H9 (cell line): ENCODE measurements around the gene ICAM2. TPM values are rescaled to one million over a fixed set of nuclear protein-coding genes. Genes with fewer than 3 reads are reported as not detected.
A peak's percentile ranks its signal among the peaks of the same experiment; 100 is the strongest.

ENCODE experiments used
- DNase-seq: peaks from one replicate; pipeline ENCODE4 v3.0.0-alpha.2; 2017
- H2AFZ ChIP-seq: one replicate; pipeline ENCODE4 v1.6.1; 2013; ENCODE audit warnings: mild to moderate bottlenecking, low read length, control low read depth, moderate library complexity
- H2AK5ac ChIP-seq: 2 replicates; pipeline ENCODE4 v1.6.1; 2013; ENCODE audit warnings: low read length, control low read depth, mixed read lengths; ENCODE audit not compliant: insufficient read length
- H2BK120ac ChIP-seq: one replicate; pipeline ENCODE4 v1.6.1; 2013; ENCODE audit warnings: low read depth, mild to moderate bottlenecking, low read length, control low read depth, inconsistent platforms; ENCODE audit not compliant: poor library complexity, severe bottlenecking
- H2BK12ac ChIP-seq: 2 replicates; pipeline ENCODE4 v1.6.1; 2013; ENCODE audit warnings: low read length, control low read depth, mixed read lengths, low read depth; ENCODE audit not compliant: insufficient read length
- H2BK15ac ChIP-seq: 2 replicates; pipeline ENCODE4 v1.6.1; 2013; ENCODE audit warnings: low read depth, low read length, control low read depth
- H2BK20ac ChIP-seq: one replicate; pipeline ENCODE4 v1.6.1; 2013; ENCODE audit warnings: low read depth, mild to moderate bottlenecking, low read length, control low read depth, inconsistent platforms; ENCODE audit not compliant: poor library complexity, severe bottlenecking
- H2BK5ac ChIP-seq: 2 replicates; pipeline ENCODE4 v1.6.1; 2013; ENCODE audit warnings: low read length, control low read depth, mixed read lengths; ENCODE audit not compliant: insufficient read length
- H3K14ac ChIP-seq: 2 replicates; pipeline ENCODE4 v1.6.1; 2013; ENCODE audit warnings: low read length, control low read depth; ENCODE audit not compliant: insufficient read depth
- H3K18ac ChIP-seq: 2 replicates; pipeline ENCODE4 v1.6.1; 2013; ENCODE audit warnings: low read depth, mild to moderate bottlenecking, mixed read lengths, low read length, control low read depth; ENCODE audit not compliant: insufficient read length
- H3K23ac ChIP-seq: 2 replicates; pipeline ENCODE4 v1.6.1; 2013; ENCODE audit warnings: low read length, control low read depth, mixed read lengths, low read depth; ENCODE audit not compliant: insufficient read length
- H3K23me2 ChIP-seq: 2 replicates; pipeline ENCODE4 v1.6.1; 2013; ENCODE audit warnings: low read depth, mild to moderate bottlenecking, mixed read lengths, low read length, control low read depth; ENCODE audit not compliant: insufficient read length, poor library complexity, severe bottlenecking
- H3K27ac ChIP-seq: 2 replicates; pipeline ENCODE4 v1.5.1; 2013; ENCODE audit warnings: low read length, control low read depth, mixed read lengths, low read depth; ENCODE audit not compliant: insufficient read length
- H3K27me3 ChIP-seq: 2 replicates; pipeline ENCODE4 v1.6.1; 2013; ENCODE audit warnings: low read length, control low read depth, inconsistent platforms; ENCODE audit not compliant: insufficient read depth
- H3K4ac ChIP-seq: 2 replicates; pipeline ENCODE4 v1.6.1; 2013; ENCODE audit warnings: low read depth, mild to moderate bottlenecking, control low read depth, inconsistent platforms, low read length, moderate library complexity
- H3K4me1 ChIP-seq: 2 replicates; pipeline ENCODE4 v1.6.1; 2013; ENCODE audit warnings: low read length, control low read depth, inconsistent platforms; ENCODE audit not compliant: insufficient read depth
- H3K4me2 ChIP-seq: 2 replicates; pipeline ENCODE4 v1.6.1; 2013; ENCODE audit warnings: low read length, control low read depth, mixed read lengths; ENCODE audit not compliant: insufficient read length, insufficient read depth
- H3K56ac ChIP-seq: 2 replicates; pipeline ENCODE4 v1.6.1; 2013; ENCODE audit warnings: low read depth, mild to moderate bottlenecking, mixed read lengths, low read length, control low read depth; ENCODE audit not compliant: insufficient read length
- H3K79me1 ChIP-seq: 2 replicates; pipeline ENCODE4 v1.6.1; 2013; ENCODE audit warnings: low read depth, mild to moderate bottlenecking, moderate library complexity, low read length, control low read depth, inconsistent platforms; ENCODE audit not compliant: insufficient read depth, poor library complexity, severe bottlenecking
- H3K79me2 ChIP-seq: 2 replicates; pipeline ENCODE4 v1.6.1; 2013; ENCODE audit warnings: low read length, control low read depth, inconsistent platforms; ENCODE audit not compliant: insufficient read depth
- H3K9ac ChIP-seq: 2 replicates; pipeline ENCODE4 v1.6.1; 2013; ENCODE audit warnings: low read length, control low read depth, mixed read lengths; ENCODE audit not compliant: insufficient read length; ENCODE audit errors: extremely low read depth
- H3K9me3 ChIP-seq: one replicate; pipeline ENCODE4 v1.6.1; 2013; ENCODE audit warnings: low read depth, low read length, inconsistent platforms; ENCODE audit not compliant: control insufficient read depth
- H3T11ph ChIP-seq: one replicate; pipeline ENCODE4 v1.6.1; 2013; ENCODE audit warnings: mild to moderate bottlenecking, low read length, control low read depth, inconsistent platforms
- H4K20me1 ChIP-seq: one replicate; pipeline ENCODE4 v1.6.1; 2013; ENCODE audit not compliant: control insufficient read depth, insufficient read length, insufficient read depth
- H4K5ac ChIP-seq: 2 replicates; pipeline ENCODE4 v1.6.1; 2013; ENCODE audit warnings: low read depth, mild to moderate bottlenecking, mixed read lengths, low read length, control low read depth; ENCODE audit not compliant: insufficient read length
- H4K8ac ChIP-seq: replicated peaks from 2 replicates; pipeline ENCODE4 v1.6.1; 2013; ENCODE audit warnings: low read length, control low read depth, mixed read lengths, low read depth; ENCODE audit not compliant: insufficient read length
- H4K91ac ChIP-seq: 2 replicates; pipeline ENCODE4 v1.6.1; 2013; ENCODE audit warnings: low read depth, mild to moderate bottlenecking, moderate library complexity, mixed read lengths, low read length, control low read depth; ENCODE audit not compliant: insufficient read length
- H3K27ac Mint-ChIP-seq, 3 experiments: 2 replicates in 2 of 3; 3 replicates in 1 of 3; pipeline ENCODE4 v1.8.0; 2020 to 2021; ENCODE audit warnings: mixed read lengths in 3 of 3, mild to moderate bottlenecking in 1 of 3, moderate library complexity in 1 of 3
- H3K27me3 Mint-ChIP-seq: 2 replicates; pipeline ENCODE4 v1.8.0; 2021; ENCODE audit warnings: low read depth, mild to moderate bottlenecking, moderate library complexity, mixed read lengths
- H3K36me3 Mint-ChIP-seq, 3 experiments: 2 replicates in 2 of 3; 3 replicates in 1 of 3; pipeline ENCODE4 v1.8.0; 2020 to 2021; ENCODE audit warnings: low read depth in 3 of 3, mixed read lengths in 3 of 3; ENCODE audit not compliant: insufficient read depth in 1 of 3
- H3K4me1 Mint-ChIP-seq, 2 experiments: 2 replicates each; pipeline ENCODE4 v1.8.0; 2020; ENCODE audit warnings: mixed read lengths in 2 of 2
- H3K4me3 Mint-ChIP-seq, 2 experiments: 2 replicates in 1 of 2; 3 replicates in 1 of 2; pipeline ENCODE4 v1.8.0; 2020 to 2021; ENCODE audit warnings: mild to moderate bottlenecking in 2 of 2, mixed read lengths in 2 of 2, moderate library complexity in 1 of 2
- H3K9me3 Mint-ChIP-seq, 2 experiments: 2 replicates in 1 of 2; 3 replicates in 1 of 2; pipeline ENCODE4 v1.8.0; 2020; ENCODE audit warnings: mild to moderate bottlenecking in 2 of 2, mixed read lengths in 2 of 2, moderate library complexity in 1 of 2
- WGBS: extraction: QIAGEN DNeasy Blood & Tissue Kit; methylation state at CpG from one replicate; pipeline ENCODE4 v1.1.7; 2013; ENCODE audit warnings: missing lambda C conversion rate, low lambda C conversion rate, mixed read lengths; ENCODE audit not compliant: insufficient read length; ENCODE audit errors: extremely low coverage; 5-methylcytosine and 5-hydroxymethylcytosine counted together
- total RNA-seq: library from RNA; stranded (reverse); gene quantifications from 2 replicates; pipeline ENCODE4 v1.2.1, GENCODE V29; 2021
- TF ChIP-seq, protein P1 (sequence below): fragments of 200-600 bp; sonication (generic); conservative IDR thresholded peaks from 3 replicates; pipeline ENCODE4 v1.8.0; 2021; ENCODE audit warnings: antibody characterized with exemption, mild to moderate bottlenecking

The ICAM2 gene
- total RNA-seq, 1 experiment from 2014 or later, result 0.28 TPM

DNA sequence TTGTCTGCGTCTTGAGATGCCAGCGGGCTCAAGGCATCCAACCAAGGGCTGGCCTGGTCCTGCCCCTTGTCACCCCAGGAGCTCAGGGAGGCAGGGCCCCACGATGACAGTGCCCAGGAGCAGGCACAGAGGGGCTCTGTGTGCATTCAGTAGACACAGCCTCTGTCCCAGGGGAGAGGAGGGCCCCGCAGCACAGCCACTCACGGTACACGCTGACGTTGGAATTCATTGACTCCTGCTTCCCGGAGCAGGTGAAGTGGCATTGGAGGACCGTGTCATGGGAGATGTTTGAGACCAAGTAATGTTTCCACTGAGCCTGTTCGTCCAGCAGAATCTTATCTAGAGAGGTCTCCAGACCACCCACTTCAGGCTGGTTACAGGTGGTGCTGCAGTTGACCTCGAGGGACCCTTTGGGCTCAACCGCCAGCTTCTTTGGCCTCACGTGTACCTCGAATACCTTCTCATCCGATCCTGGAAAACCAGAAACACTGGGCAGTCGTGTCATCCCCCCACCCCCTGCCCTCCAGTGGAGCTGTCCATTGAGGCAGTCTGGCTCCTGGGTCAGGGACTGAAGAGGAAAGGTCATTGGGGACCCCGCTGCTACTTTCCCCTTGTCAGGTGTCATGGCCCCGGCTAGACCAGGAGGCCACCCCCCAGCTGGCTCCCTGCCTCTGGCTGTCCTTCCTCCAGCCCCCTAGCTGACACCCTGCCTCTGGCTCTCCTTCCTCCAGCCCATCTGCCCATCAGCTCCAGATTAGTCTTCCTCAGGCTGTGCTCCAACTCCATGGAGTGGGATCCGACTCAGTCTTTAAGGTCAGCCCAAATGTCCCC, 15.3 kb downstream of the ICAM2 start:
- Histone ChIP-seq H3K56ac (no peak overlapping the region), H2BK20ac (no peak overlapping the region), H3K79me2 (no peaks in the 10 kb centered on the region), H3K27ac (no peak overlapping the region), H3K23me2 (no peaks in the 10 kb centered on the region), H3T11ph (no peak overlapping the region), H2BK120ac (no peak overlapping the region), H3K14ac (no peak overlapping the region), H3K9me3 (no peaks in the 10 kb centered on the region), H2BK15ac (no peak overlapping the region), H3K4me2 (no peak overlapping the region), H4K91ac (no peak overlapping the region), H4K20me1 (no peaks in the 10 kb centered on the region), H2BK12ac (no peak overlapping the region), H3K79me1 (no peaks in the 10 kb centered on the region), H3K4ac (no peak overlapping the region), H3K18ac (no peak overlapping the region), H3K9ac (no peak overlapping the region), H4K8ac (no peak overlapping the region), H3K23ac (no peak overlapping the region), H3K4me1 (peaks cover 3% of the 10 kb centered on the region; the same call in 1 of the 2 replicates), H4K5ac (no peak overlapping the region), H2AK5ac (no peak overlapping the region), H3K27me3 (no peaks in the 10 kb centered on the region), H2BK5ac (no peak overlapping the region), H2AFZ (no peak overlapping the region)
- H3K9me3 Mint-ChIP-seq, result no peaks in the 10 kb centered on the region
- H3K27ac Mint-ChIP-seq, result no peak overlapping the region; a peak in 1 of 7 replicates
- peak; percentile 29 for DNase-seq
- H3K27me3 Mint-ChIP-seq, result peaks cover 5% of the 10 kb centered on the region
- H3K4me1 Mint-ChIP-seq, result peaks cover 10 to 22% of the 10 kb centered on the region in 2 experiments
- no peaks in the 10 kb centered on the region for H3K36me3 Mint-ChIP-seq
- no CpG with 5 or more reads among the region's 19 CpGs for WGBS
- H3K4me3 Mint-ChIP-seq, result no peak overlapping the region
- TF ChIP-seq, protein P1, sequence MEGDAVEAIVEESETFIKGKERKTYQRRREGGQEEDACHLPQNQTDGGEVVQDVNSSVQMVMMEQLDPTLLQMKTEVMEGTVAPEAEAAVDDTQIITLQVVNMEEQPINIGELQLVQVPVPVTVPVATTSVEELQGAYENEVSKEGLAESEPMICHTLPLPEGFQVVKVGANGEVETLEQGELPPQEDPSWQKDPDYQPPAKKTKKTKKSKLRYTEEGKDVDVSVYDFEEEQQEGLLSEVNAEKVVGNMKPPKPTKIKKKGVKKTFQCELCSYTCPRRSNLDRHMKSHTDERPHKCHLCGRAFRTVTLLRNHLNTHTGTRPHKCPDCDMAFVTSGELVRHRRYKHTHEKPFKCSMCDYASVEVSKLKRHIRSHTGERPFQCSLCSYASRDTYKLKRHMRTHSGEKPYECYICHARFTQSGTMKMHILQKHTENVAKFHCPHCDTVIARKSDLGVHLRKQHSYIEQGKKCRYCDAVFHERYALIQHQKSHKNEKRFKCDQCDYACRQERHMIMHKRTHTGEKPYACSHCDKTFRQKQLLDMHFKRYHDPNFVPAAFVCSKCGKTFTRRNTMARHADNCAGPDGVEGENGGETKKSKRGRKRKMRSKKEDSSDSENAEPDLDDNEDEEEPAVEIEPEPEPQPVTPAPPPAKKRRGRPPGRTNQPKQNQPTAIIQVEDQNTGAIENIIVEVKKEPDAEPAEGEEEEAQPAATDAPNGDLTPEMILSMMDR, result no peak
